GM12892 (cell line): ENCODE data around the gene C8A.

Experiments
- DNase-seq: peaks from one replicate; pipeline ENCODE4 v3.0.0; 2011; ENCODE audit not compliant: insufficient read length
- FAIRE-seq: peaks from 2 replicates; lab custom pipeline; 2011; peaks lifted over from hg19 to GRCh38; lab: Jason Lieb, UNC
- POLR2A ChIP-seq: IDR thresholded peaks from 2 replicates; pipeline ENCODE4 v1.6.1; 2011; ENCODE audit warnings: low read depth, low read length, control low read depth
- POLR2AphosphoS5 ChIP-seq: IDR thresholded peaks from 2 replicates; pipeline ENCODE4 v1.6.1; 2011; ENCODE audit warnings: low read depth, low read length, control low read depth
- TAF1 ChIP-seq: IDR thresholded peaks from 2 replicates; pipeline ENCODE4 v1.6.1; 2011; ENCODE audit warnings: low read depth, mild to moderate bottlenecking, control low read depth, low read length, borderline replicate concordance

C8A gene

DNA sequence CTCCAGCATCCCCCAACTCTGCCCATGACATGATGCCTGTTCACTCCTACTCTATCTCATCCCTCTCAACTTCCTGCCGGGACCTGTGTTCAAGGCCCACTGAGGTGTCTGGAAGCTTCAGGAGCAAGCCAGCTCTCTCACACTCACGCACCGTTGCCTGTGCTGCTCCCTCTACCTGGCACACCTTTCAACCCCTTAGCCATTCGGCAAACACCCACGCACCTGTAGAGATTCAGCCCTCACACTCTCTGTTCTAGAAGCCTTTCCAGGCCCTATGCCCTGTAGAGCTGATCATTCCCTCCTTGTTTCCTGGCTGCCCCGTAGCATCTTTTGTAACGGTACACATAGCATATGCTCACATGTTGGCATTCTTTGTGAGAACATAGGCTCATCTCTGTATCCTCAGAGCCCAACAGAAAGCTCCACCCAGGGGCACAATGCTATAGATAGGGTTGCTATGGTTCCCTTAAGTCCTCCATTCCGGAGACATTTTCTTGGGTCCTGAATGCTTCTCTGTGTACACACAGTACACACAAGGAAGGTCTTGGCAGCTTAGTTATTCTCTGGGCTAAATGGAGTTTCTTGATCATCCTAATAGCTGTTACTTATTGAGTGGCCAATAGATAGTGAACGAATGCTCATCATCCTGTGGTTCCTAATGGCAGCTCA lies 109.9 kb downstream of the C8A start:
- TF ChIP-seq POLR2A (no peak), POLR2AphosphoS5 (no peak)
- FAIRE-seq = no peak
- no peak for DNase-seq

DNA sequence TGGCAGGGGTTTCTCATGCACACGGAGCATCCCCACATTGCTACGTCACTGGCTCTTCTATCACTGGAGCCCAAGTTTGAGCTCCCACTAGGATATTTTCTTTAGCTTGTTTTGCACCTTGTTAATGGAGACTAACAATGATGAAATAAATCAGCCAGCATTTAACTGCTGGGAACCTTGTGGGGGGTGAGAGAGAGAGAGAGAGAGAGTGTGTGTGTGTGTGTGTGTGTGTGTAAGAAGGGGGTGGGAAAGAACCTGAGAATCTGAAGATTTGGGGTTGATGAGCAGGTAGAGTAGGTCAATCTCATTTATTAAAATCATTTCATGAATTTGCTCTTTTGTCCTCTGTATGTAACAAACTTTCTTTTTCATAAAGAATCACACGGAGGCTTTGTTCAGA lies 110.6 kb downstream of the C8A start:
- DNase-seq (no peak), FAIRE-seq (no peak)
- TF ChIP-seq POLR2AphosphoS5 = no peak
- TF ChIP-seq POLR2A = no peak
- TF ChIP-seq TAF1 = no peak

GRCh38 chr1:56965916-56966697 lies 111.5 kb downstream of the C8A start, which contains the start of gene C8B:
C8B (minus strand) TSS chr1:56966015; CDS start chr1:56965948, 67 bp downstream.
- TF ChIP-seq TAF1 (no peak), POLR2AphosphoS5 (no peak), POLR2A (no peak)
- FAIRE-seq (no peak), DNase-seq (no peak)

GRCh38 chr1:56966698-56966999 lies 112.1 kb downstream of the C8A start:
- DNase-seq (no peak), FAIRE-seq (no peak)
- TF ChIP-seq POLR2AphosphoS5 = no peak
- TF ChIP-seq TAF1 = no peak
- TF ChIP-seq POLR2A = no peak

GRCh38 chr1:56967355-56967754 lies 112.8 kb downstream of the C8A start:
- DNase-seq (no peak), FAIRE-seq (no peak)
- TF ChIP-seq POLR2A (no peak), POLR2AphosphoS5 (no peak), TAF1 (no peak)
